ENCODE results near the gene DPP7.

DPP7 gene

DNA sequence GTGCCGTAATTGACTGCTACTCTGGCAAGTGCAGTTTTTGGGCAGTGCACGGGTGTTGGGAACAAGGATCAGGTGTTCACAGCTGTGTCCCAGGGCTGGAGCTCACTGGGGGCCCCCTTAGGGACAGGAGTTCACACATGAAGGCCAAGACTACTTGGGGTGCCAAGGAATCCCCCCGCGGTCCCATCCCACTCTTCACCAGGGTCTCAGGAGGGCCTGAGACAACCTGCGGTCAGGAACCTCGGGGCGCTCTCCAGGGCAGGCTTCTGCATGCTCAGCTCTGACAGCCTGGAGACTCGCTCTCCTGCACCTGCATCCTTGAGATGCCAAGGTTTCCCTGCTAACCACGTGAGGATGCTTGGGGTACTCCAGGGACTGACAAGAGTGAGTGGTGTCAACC lies 30.0 kb downstream of the DPP7 start:
- TF ChIP-seq, protein P1, sequence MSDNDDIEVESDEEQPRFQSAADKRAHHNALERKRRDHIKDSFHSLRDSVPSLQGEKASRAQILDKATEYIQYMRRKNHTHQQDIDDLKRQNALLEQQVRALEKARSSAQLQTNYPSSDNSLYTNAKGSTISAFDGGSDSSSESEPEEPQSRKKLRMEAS (IDR thresholded peaks at IDR 0.05): no peak
- TF ChIP-seq TAF1 (IDR thresholded peaks at IDR 0.05; ENCODE audit: low read depth) (no peak), NFIC (IDR thresholded peaks at IDR 0.05) (no peak), EP300 (IDR thresholded peaks at IDR 0.05; ENCODE audit: borderline replicate concordance) (no peak)

GRCh38 chr9:137083394-137084004 lies 31.0 kb downstream of the DPP7 start:
- TF ChIP-seq ZBTB7A (IDR thresholded peaks at IDR 0.05; ENCODE audit: low read depth): no peak
- TF ChIP-seq NFIC (IDR thresholded peaks at IDR 0.05): no peak
- TF ChIP-seq, protein P2, sequence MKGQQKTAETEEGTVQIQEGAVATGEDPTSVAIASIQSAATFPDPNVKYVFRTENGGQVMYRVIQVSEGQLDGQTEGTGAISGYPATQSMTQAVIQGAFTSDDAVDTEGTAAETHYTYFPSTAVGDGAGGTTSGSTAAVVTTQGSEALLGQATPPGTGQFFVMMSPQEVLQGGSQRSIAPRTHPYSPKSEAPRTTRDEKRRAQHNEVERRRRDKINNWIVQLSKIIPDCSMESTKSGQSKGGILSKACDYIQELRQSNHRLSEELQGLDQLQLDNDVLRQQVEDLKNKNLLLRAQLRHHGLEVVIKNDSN (IDR thresholded peaks at IDR 0.05): no peak
- no peak for TF ChIP-seq CEBPB (IDR thresholded peaks at IDR 0.05)
- TF ChIP-seq TCF12 (IDR thresholded peaks at IDR 0.05; ENCODE audit: low read depth): peak; percentile 53; the same call in 1 of the 2 replicates
- TF ChIP-seq, protein P1 (IDR thresholded peaks at IDR 0.05): no peak
- no peak for TF ChIP-seq RAD21 (IDR thresholded peaks at IDR 0.05; ENCODE audit: low read depth)
- no peak for TF ChIP-seq FOXM1 (IDR thresholded peaks at IDR 0.05; ENCODE audit: borderline replicate concordance, low read depth)
- peak; percentile 63 for TF ChIP-seq YY1 (IDR thresholded peaks at IDR 0.05; ENCODE audit: low read depth)
- no peak for TF ChIP-seq EGR1 (IDR thresholded peaks at IDR 0.05)
- no peak for TF ChIP-seq TAF1 (IDR thresholded peaks at IDR 0.05; ENCODE audit: low read depth)
- no peak for TF ChIP-seq TEAD4 (IDR thresholded peaks at IDR 0.05)

DNA sequence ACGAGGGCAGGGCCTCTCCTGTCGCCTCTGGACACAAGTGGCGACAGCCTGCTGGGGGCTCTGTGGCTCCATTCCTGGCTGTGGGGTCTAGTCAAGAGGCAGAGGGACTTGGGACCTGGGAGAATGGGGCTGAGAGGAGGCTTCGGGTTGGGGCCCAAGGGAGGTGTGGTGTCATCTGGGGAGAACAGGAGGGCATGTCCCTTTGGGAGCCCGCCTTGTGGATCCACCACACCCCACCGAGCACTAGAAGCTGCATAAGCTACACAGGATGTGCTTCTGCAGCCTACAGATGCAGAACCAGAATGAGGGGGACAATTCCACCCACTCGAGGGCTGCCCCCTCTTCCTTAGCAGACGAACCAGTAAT lies 31.6 kb downstream of the DPP7 start:
- TF ChIP-seq NFIC (IDR thresholded peaks at IDR 0.05) (no peak), CEBPB (IDR thresholded peaks at IDR 0.05) (no peak), TEAD4 (IDR thresholded peaks at IDR 0.05) (no peak), TCF12 (IDR thresholded peaks at IDR 0.05; ENCODE audit: low read depth) (no peak), FOXM1 (IDR thresholded peaks at IDR 0.05; ENCODE audit: borderline replicate concordance, low read depth) (no peak), TAF1 (IDR thresholded peaks at IDR 0.05; ENCODE audit: low read depth) (no peak), RAD21 (IDR thresholded peaks at IDR 0.05; ENCODE audit: low read depth) (no peak), CREB1 (IDR thresholded peaks at IDR 0.05; ENCODE audit: low read depth) (no peak)
- TF ChIP-seq, protein P2 (IDR thresholded peaks at IDR 0.05): no peak

- no peak for TF ChIP-seq TCF12 (IDR thresholded peaks at IDR 0.05; ENCODE audit: low read depth)
- no peak for TF ChIP-seq FOXM1 (IDR thresholded peaks at IDR 0.05; ENCODE audit: borderline replicate concordance, low read depth)
- TF ChIP-seq, protein P2 (IDR thresholded peaks at IDR 0.05): no peak
- no peak for TF ChIP-seq NFIC (IDR thresholded peaks at IDR 0.05)
- no peak for TF ChIP-seq CEBPB (IDR thresholded peaks at IDR 0.05)
- TF ChIP-seq, protein P1 (IDR thresholded peaks at IDR 0.05): no peak
- no peak for TF ChIP-seq CREB1 (IDR thresholded peaks at IDR 0.05; ENCODE audit: low read depth)
- TF ChIP-seq EP300 (IDR thresholded peaks at IDR 0.05; ENCODE audit: borderline replicate concordance): no peak
- no peak for TF ChIP-seq RAD21 (IDR thresholded peaks at IDR 0.05; ENCODE audit: low read depth)
Measured at GRCh38 chr9:137082222-137082924, 32.2 kb downstream of the DPP7 start.

GRCh38 chr9:137080260-137081122 lies 34.0 kb downstream of the DPP7 start:
- no peak for TF ChIP-seq CREB1 (IDR thresholded peaks at IDR 0.05; ENCODE audit: low read depth)
- TF ChIP-seq TEAD4 (IDR thresholded peaks at IDR 0.05): no peak
- TF ChIP-seq, protein P2 (IDR thresholded peaks at IDR 0.05): no peak
- TF ChIP-seq EGR1 (IDR thresholded peaks at IDR 0.05): no peak
- TF ChIP-seq TCF12 (IDR thresholded peaks at IDR 0.05; ENCODE audit: low read depth): no peak

GRCh38 chr9:137079401-137079787 lies 35.1 kb downstream of the DPP7 start:
- TF ChIP-seq TEAD4 (IDR thresholded peaks at IDR 0.05) (no peak), EP300 (IDR thresholded peaks at IDR 0.05; ENCODE audit: borderline replicate concordance) (no peak), CREB1 (IDR thresholded peaks at IDR 0.05; ENCODE audit: low read depth) (no peak), NFIC (IDR thresholded peaks at IDR 0.05) (no peak), YY1 (IDR thresholded peaks at IDR 0.05; ENCODE audit: low read depth) (no peak), EGR1 (IDR thresholded peaks at IDR 0.05) (no peak), TAF1 (IDR thresholded peaks at IDR 0.05; ENCODE audit: low read depth) (no peak)
- TF ChIP-seq, protein P1 (IDR thresholded peaks at IDR 0.05): no peak
- TF ChIP-seq, protein P2 (IDR thresholded peaks at IDR 0.05): no peak
- TF ChIP-seq, protein P3, sequence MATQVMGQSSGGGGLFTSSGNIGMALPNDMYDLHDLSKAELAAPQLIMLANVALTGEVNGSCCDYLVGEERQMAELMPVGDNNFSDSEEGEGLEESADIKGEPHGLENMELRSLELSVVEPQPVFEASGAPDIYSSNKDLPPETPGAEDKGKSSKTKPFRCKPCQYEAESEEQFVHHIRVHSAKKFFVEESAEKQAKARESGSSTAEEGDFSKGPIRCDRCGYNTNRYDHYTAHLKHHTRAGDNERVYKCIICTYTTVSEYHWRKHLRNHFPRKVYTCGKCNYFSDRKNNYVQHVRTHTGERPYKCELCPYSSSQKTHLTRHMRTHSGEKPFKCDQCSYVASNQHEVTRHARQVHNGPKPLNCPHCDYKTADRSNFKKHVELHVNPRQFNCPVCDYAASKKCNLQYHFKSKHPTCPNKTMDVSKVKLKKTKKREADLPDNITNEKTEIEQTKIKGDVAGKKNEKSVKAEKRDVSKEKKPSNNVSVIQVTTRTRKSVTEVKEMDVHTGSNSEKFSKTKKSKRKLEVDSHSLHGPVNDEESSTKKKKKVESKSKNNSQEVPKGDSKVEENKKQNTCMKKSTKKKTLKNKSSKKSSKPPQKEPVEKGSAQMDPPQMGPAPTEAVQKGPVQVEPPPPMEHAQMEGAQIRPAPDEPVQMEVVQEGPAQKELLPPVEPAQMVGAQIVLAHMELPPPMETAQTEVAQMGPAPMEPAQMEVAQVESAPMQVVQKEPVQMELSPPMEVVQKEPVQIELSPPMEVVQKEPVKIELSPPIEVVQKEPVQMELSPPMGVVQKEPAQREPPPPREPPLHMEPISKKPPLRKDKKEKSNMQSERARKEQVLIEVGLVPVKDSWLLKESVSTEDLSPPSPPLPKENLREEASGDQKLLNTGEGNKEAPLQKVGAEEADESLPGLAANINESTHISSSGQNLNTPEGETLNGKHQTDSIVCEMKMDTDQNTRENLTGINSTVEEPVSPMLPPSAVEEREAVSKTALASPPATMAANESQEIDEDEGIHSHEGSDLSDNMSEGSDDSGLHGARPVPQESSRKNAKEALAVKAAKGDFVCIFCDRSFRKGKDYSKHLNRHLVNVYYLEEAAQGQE (IDR thresholded peaks at IDR 0.05; ENCODE audit: low read depth): no peak
